Testis (tissue), 3 donors: ENCODE measurements around the gene CPNE9. TPM values are rescaled to one million over a fixed set of nuclear protein-coding genes. Genes with fewer than 3 reads are reported as not detected.
A peak's percentile ranks its signal among the peaks of the same experiment; 100 is the strongest.
"Not testable (repeated sequence)": the region's sequence is repeated elsewhere in the genome, so short reads cannot be mapped to it uniquely, and the experiment has no call there.

Experiments used
- DNase-seq: peaks from one replicate; pipeline ENCODE4 v3.0.0-alpha.2; 2019
- H3K27ac ChIP-seq, 2 donors: fragments of 200-600 bp; sonication (generic); one replicate each; pipeline ENCODE4 v1.5.1; 2019
- H3K27me3 ChIP-seq: fragments of 200-600 bp; sonication (generic); one replicate; pipeline ENCODE4 v1.5.1; 2019
- H3K36me3 ChIP-seq: fragments of 200-600 bp; sonication (generic); one replicate; pipeline ENCODE4 v1.5.1; 2017; ENCODE audit warnings: low read depth; ENCODE audit errors: missing control alignments
- H3K4me1 ChIP-seq: fragments of 200-600 bp; sonication (generic); one replicate; pipeline ENCODE4 v1.5.1; 2019
- H3K4me3 ChIP-seq, 2 donors: fragments of 200-600 bp; sonication (generic); one replicate each; pipeline ENCODE4 v1.5.1; 2017 to 2019
- H3K9me3 ChIP-seq: fragments of 200-600 bp; sonication (generic); one replicate; pipeline ENCODE4 v1.5.1; 2017
- CTCF ChIP-seq, 3 experiments: fragments of 450-650 bp in 2 of 3; fragments of 200-600 bp in 1 of 3; sonication (generic) in 1 of 3; IDR thresholded peaks; one replicate each; pipeline ENCODE4 v1.5.1; 2016 to 2019; ENCODE audit warnings: antibody characterized with exemption in 3 of 3, mild to moderate bottlenecking in 2 of 3, moderate library complexity in 1 of 3
- POLR2A ChIP-seq: fragments of 450-650 bp; IDR thresholded peaks from one replicate; pipeline ENCODE4 v1.6.1; 2017; ENCODE audit warnings: antibody characterized with exemption, mild to moderate bottlenecking, moderate library complexity
- WGBS, 2 donors: methylation state at CpG; one replicate each; pipeline ENCODE4 v1.1.5; 2018; 5-methylcytosine and 5-hydroxymethylcytosine counted together
- intact Hi-C: fragments of 100-400 bp; cut with DNase I; formaldehyde crosslinking; loops from one replicate; pipeline ENCODE4 v1.15.1; 2023; ENCODE audit warnings: low total_unique reads
- polyA plus RNA-seq: library from polyadenylated mRNA; stranded (reverse); fragments of 350-450 nt; fragmentation: Illumina TruSeq; extraction: RNeasy Lipid Tissue Mini Kit (QIAGEN cat#74804); gene quantifications from one replicate; pipeline ENCODE4 v1.2.3, GENCODE V29; 2014; ENCODE audit warnings: low read depth, low replicate concordance; ENCODE audit not compliant: insufficient read depth
- total RNA-seq, 2 donors: library from RNA; depleted of rRNA; stranded (reverse); fragments of >200 nt; gene quantifications; one replicate each; pipeline ENCODE4 v1.2.3, GENCODE V29; 2016

CPNE9 gene
- total and polyA plus RNA-seq, 3 donors from 2014 or later: 0.31 to 1.4 (median 1.3) TPM

- Histone ChIP-seq H3K9me3 (no peaks in the 10 kb centered on the region), H3K27me3 (no peaks in the 10 kb centered on the region), H3K4me1 (peaks cover 32% of the 10 kb centered on the region), H3K4me3 (peak overlapping the region in 1 of 2 donors; percentile 83), H3K36me3 (no peaks in the 10 kb centered on the region), H3K27ac (peak overlapping the region; percentile 71 to 91)
- intact Hi-C loops: no loop called here
- TF ChIP-seq POLR2A (no peak), CTCF (IDR thresholded peaks at IDR 0.05) (no peak)
- no peak for DNase-seq
- 39 to 58% methylated on average over 6 of the region's 6 CpGs for WGBS, 2 donors
Measured at GRCh38 chr3:9768141-9768775, 64.6 kb downstream of the CPNE9 start.

GRCh38 chr3:9769012-9769411, 65.4 kb downstream of the CPNE9 start:
- TF ChIP-seq POLR2A (no peak), CTCF (IDR thresholded peaks at IDR 0.05) (no peak)
- Histone ChIP-seq H3K27ac (peak overlapping the region; percentile 91 to 96), H3K27me3 (no peaks in the 10 kb centered on the region), H3K9me3 (no peaks in the 10 kb centered on the region), H3K36me3 (no peaks in the 10 kb centered on the region), H3K4me1 (peaks cover 32% of the 10 kb centered on the region), H3K4me3 (peak overlapping the region; percentile 71 to 83)
- intact Hi-C loops: no loop called here
- WGBS, 2 donors: 39 to 61% methylated on average over 5 of the region's 5 CpGs
- DNase-seq: no peak

- Histone ChIP-seq H3K9me3 (no peaks in the 10 kb centered on the region), H3K36me3 (no peaks in the 10 kb centered on the region), H3K4me1 (peaks cover 32% of the 10 kb centered on the region), H3K27ac (peak within 1 kb of the TSS; percentile 91 to 96), H3K4me3 (peak within 1 kb of the TSS; percentile 71 to 83), H3K27me3 (no peaks in the 10 kb centered on the region)
- WGBS, 2 donors: 5 to 7% methylated on average over 18 to 27 of the region's 49 CpGs
- peak; percentile 14 for TF ChIP-seq POLR2A
- TF ChIP-seq CTCF (IDR thresholded peaks at IDR 0.05): peak in 1 of 3 experiments; percentile 7
- intact Hi-C loops: no loop called here
- peak; percentile 85 for DNase-seq
Measured at GRCh38 chr3:9769426-9770275, 66.0 kb downstream of the CPNE9 start, which contains the start of gene CAMK1. Gene CAMK1, minus strand, starts transcription at chr3:9769947. Its CDS starts 2,198 bp downstream, at chr3:9767749.

- no peaks in the 10 kb centered on the region for H3K27me3 ChIP-seq
- intact Hi-C loops: no loop called here
- TF ChIP-seq POLR2A: no peak
- no peak for TF ChIP-seq CTCF (IDR thresholded peaks at IDR 0.05)
- peak; percentile 95 for DNase-seq
- H3K27ac ChIP-seq: peak overlapping the region; percentile 91 to 96
- H3K9me3 ChIP-seq: no peaks in the 10 kb centered on the region
- 4 to 5% methylated on average over 15 of the region's 15 CpGs for WGBS, 2 donors
- no peaks in the 10 kb centered on the region for H3K36me3 ChIP-seq
- H3K4me1 ChIP-seq: peaks cover 38% of the 10 kb centered on the region
- H3K4me3 ChIP-seq: peak overlapping the region; percentile 71 to 83
Measured at GRCh38 chr3:9770276-9770812, 66.7 kb downstream of the CPNE9 start.

GRCh38 chr3:9771007-9771406, 67.4 kb downstream of the CPNE9 start:
- peaks cover 44% of the 10 kb centered on the region for H3K4me1 ChIP-seq
- 68 to 80% methylated on average over 2 of the region's 2 CpGs for WGBS, 2 donors

More at GRCh38 chr3:9771007-9771406, 67.4 kb downstream of the CPNE9 start:
- H3K27me3 ChIP-seq, H3K36me3 ChIP-seq, H3K4me3 ChIP-seq, intact Hi-C loops, DNase-seq, H3K9me3 ChIP-seq: not testable (repeated sequence)
- H3K27ac ChIP-seq: peak overlapping the region; percentile 91 to 96
